Heart left ventricle (tissue), 16 donors: ENCODE results near the gene ICA1L. TPM values are rescaled to one million over a fixed set of nuclear protein-coding genes. Genes with fewer than 3 reads are reported as not detected.
A peak's percentile ranks its signal among the peaks of the same experiment; 100 is the strongest.

Experiments used
- ATAC-seq, 4 donors: fragments of 200-7000 bp; cut with Tn5 transposase; one replicate each; pipeline ENCODE4 v1.9.1; 2020 to 2022; ENCODE audit warnings: moderate library complexity in 4 of 4, mild to moderate bottlenecking in 3 of 4, moderate number of reproducible peaks in 1 of 4
- DNase-seq, 5 donors: peaks; one replicate each; pipeline ENCODE4 v3.0.0-alpha.2; 2020
- H3K27ac ChIP-seq, 12 donors: fragments of 200-600 bp; sonication (generic) in 4 of 12; one replicate each; pipeline versions ENCODE4 v1.5.0 to v1.8.0; 2016 to 2022; ENCODE audit warnings: mild to moderate bottlenecking in 2 of 12
- H3K27me3 ChIP-seq, 9 donors: fragments of 200-600 bp; sonication (generic) in 2 of 9; one replicate each; pipeline versions ENCODE4 v1.5.1 to v1.8.0; 2016 to 2022; ENCODE audit warnings: mild to moderate bottlenecking in 3 of 9
- H3K36me3 ChIP-seq, 9 donors: fragments of 200-600 bp; sonication (generic) in 2 of 9; one replicate each; pipeline versions ENCODE4 v1.5.0 to v1.8.0; 2018 to 2022; ENCODE audit warnings: mild to moderate bottlenecking in 2 of 9
- H3K4me1 ChIP-seq, 12 donors: fragments of 200-600 bp; sonication (generic) in 4 of 12; one replicate each; pipeline versions ENCODE4 v1.5.0 to v1.8.0; 2016 to 2022; ENCODE audit warnings: mild to moderate bottlenecking in 3 of 12
- H3K4me3 ChIP-seq, 12 donors: fragments of 200-600 bp; sonication (generic) in 4 of 12; one replicate each; pipeline versions ENCODE4 v1.5.0 to v1.8.0; 2017 to 2022; ENCODE audit warnings: mild to moderate bottlenecking in 9 of 12, moderate library complexity in 4 of 12
- H3K9me3 ChIP-seq, 12 donors: fragments of 200-600 bp; sonication (generic) in 4 of 12; one replicate each; pipeline versions ENCODE4 v1.5.0 to v1.8.0; 2016 to 2022; ENCODE audit warnings: mild to moderate bottlenecking in 1 of 12
- POLR2A ChIP-seq, 2 donors: fragments of 450-650 bp; IDR thresholded peaks; one replicate each; pipeline ENCODE4 v1.6.1; 2017; ENCODE audit warnings: antibody characterized with exemption in 2 of 2, mild to moderate bottlenecking in 2 of 2, moderate library complexity in 2 of 2
- whole genome bisulfite sequencing, 4 donors: extraction: QIAGEN DNeasy Blood & Tissue Kit in 2 of 4; methylation state at CpG; one replicate each; pipeline versions ENCODE4 v1.1.5 to v1.1.7; 2013 to 2018; 5-methylcytosine and 5-hydroxymethylcytosine counted together
- intact Hi-C, 10 donors: fragments of 100-400 bp; cut with DNase I; formaldehyde crosslinking; loops; one replicate each; pipeline versions ENCODE4 v1.11.1 to v1.14.2; 2022
- polyA plus RNA-seq, 2 donors: library from polyadenylated mRNA; stranded (reverse); fragments of 200-250 nt; gene quantifications; one replicate each; pipeline ENCODE4 v1.2.3, GENCODE V29; 2013
- total RNA-seq, 9 donors: library from RNA; depleted of rRNA in 2 of 9; stranded (reverse); fragments of >200 nt in 2 of 9; fragmentation: NEBNext Ultra II Directional in 3 of 9; extraction: Animal tissue kit (Norgen Biotek cat#: 25700) in 3 of 9; gene quantifications; one replicate each; pipeline versions ENCODE4 v1.1.0 to v1.2.4, GENCODE V29; 2016 to 2023
- TF ChIP-seq, protein P1 (sequence below), 12 donors: fragments of 200-600 bp; sonication (generic) in 4 of 12; IDR thresholded peaks; one replicate each; pipeline versions ENCODE4 v1.5.0 to v1.8.0; 2018 to 2022; ENCODE audit warnings: antibody characterized with exemption in 12 of 12, mild to moderate bottlenecking in 5 of 12
- donor health status: ischemic (EF 13 %, LVEDD 7.1; RV severe dilation, severe dysfunction).
- donor health status: healthy with polysubstance abuse.
- donor health status: DM: no; HTN: yes; CAD: no.
- donor health status: DM: no; HTN: no; CAD: no.
- donor health status: ischemic (EF 25% LVEDD 6.9; RV normal size, moderate dysfunction).
- donor health status: ischemic (EF 25% LVEDD 5.7; RV mildly dilated, moderate dysfunction).
- donor health status: healthy.
- donor health status: DM: yes; HTN: yes; CAD: no.
- donor health status: ischemic (EF 35%, LVEDD 5.7; RV mildly dilated, moderate dysfunction).
- donor health status: nonischemic (EF 11% LVEDD 7.7; RV severe dilation, severe dysfunction).
- donor health status: DM: yes; HTN: yes; CAD: no.
- donor health status: PGD.
- donor health status: ischemic (EF 29% LVEDD 5.4; RV normal size, mild dysfunction).
- donor health status: nonischemic (EF 23%, LVEDD 6.1; RV moderate dilation, normal function).

Gene ICA1L
- total and polyA plus RNA-seq, 11 donors: 1.5 to 9.2 (median 6.0) TPM

- Histone ChIP-seq H3K4me3 (no peak overlapping the region), H3K36me3 (peaks cover 0 to 6% (median 0%) of the 10 kb centered on the region in 9 donors), H3K9me3 (peaks cover 0 to 23% (median 12%) of the 10 kb centered on the region in 12 donors), H3K27me3 (no peaks in the 10 kb centered on the region), H3K27ac (no peak overlapping the region), H3K4me1 (peaks cover 0 to 9% (median 0%) of the 10 kb centered on the region in 12 donors)
- WGBS, 4 donors: 75 to 91% (median 81%) methylated on average over 2 of the region's 2 CpGs
- no peak for ATAC-seq
- DNase-seq: no peak
- no peak for TF ChIP-seq POLR2A (IDR thresholded peaks at IDR 0.05)
- TF ChIP-seq, protein P1, sequence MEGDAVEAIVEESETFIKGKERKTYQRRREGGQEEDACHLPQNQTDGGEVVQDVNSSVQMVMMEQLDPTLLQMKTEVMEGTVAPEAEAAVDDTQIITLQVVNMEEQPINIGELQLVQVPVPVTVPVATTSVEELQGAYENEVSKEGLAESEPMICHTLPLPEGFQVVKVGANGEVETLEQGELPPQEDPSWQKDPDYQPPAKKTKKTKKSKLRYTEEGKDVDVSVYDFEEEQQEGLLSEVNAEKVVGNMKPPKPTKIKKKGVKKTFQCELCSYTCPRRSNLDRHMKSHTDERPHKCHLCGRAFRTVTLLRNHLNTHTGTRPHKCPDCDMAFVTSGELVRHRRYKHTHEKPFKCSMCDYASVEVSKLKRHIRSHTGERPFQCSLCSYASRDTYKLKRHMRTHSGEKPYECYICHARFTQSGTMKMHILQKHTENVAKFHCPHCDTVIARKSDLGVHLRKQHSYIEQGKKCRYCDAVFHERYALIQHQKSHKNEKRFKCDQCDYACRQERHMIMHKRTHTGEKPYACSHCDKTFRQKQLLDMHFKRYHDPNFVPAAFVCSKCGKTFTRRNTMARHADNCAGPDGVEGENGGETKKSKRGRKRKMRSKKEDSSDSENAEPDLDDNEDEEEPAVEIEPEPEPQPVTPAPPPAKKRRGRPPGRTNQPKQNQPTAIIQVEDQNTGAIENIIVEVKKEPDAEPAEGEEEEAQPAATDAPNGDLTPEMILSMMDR (IDR thresholded peaks at IDR 0.05): no peak
- intact Hi-C loops: no loop called here
Measured at GRCh38 chr2:202844656-202845055, 26.9 kb downstream of the ICA1L start.

- H3K27me3 ChIP-seq: no peaks in the 10 kb centered on the region
- no peak for ATAC-seq
- TF ChIP-seq, protein P1 (IDR thresholded peaks at IDR 0.05): no peak
- no peak for TF ChIP-seq POLR2A (IDR thresholded peaks at IDR 0.05)
- H3K4me1 ChIP-seq: no peaks in the 10 kb centered on the region
- intact Hi-C loops: no loop called here
- H3K27ac ChIP-seq: no peak overlapping the region
- peaks cover 0 to 21% (median 12%) of the 10 kb centered on the region in 12 donors for H3K9me3 ChIP-seq
- no peak overlapping the region for H3K4me3 ChIP-seq
- DNase-seq: no peak
- peaks cover 0 to 6% (median 0%) of the 10 kb centered on the region in 9 donors for H3K36me3 ChIP-seq
Measured at GRCh38 chr2:202842690-202843089, 28.9 kb downstream of the ICA1L start.

DNA sequence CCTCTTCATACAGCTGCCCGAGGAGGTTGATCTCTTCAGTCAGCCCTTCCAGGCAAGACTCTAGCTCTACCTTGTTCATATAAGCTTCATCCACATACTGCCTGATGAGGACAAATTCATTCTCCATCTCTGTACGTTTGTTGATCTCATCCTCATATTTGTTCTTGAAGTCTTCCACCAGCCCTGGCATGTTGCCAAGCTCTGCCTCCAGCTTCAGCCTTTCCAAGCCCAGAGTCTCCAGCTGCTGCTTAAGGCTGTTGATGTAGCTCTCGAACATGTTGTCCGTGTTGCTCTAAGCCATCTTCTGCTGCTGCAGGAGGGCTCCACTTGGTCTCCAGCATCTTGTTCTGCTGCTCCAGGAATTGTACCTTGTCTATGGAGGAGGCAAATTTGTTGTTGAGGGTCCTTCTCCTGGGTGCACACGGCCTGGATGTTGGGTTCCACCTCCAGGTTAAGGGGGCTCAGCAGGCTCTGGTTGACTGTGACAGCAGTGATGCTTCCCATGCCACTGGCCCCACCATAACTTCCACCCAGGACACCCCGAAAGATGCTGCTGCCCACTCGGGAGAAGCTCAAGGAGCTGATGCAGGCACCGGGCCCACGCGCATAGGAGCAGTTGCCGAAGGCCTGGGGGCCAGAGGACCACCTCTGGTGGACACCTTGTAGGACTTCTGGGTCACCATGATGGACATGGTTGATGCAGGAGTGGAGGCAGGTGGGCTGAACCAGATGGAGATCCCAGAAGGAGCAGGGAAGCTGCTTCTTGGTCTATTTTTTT, 30.3 kb downstream of the ICA1L start:
- no peaks in the 10 kb centered on the region for H3K27me3 ChIP-seq
- TF ChIP-seq, protein P1 (IDR thresholded peaks at IDR 0.05): no peak
- TF ChIP-seq POLR2A (IDR thresholded peaks at IDR 0.05): no peak
- peaks cover 0 to 6% (median 0%) of the 10 kb centered on the region in 9 donors for H3K36me3 ChIP-seq
- H3K4me1 ChIP-seq: no peaks in the 10 kb centered on the region
- ATAC-seq (no peak), DNase-seq (no peak)
- peaks cover 0 to 21% (median 12%) of the 10 kb centered on the region in 12 donors for H3K9me3 ChIP-seq
- intact Hi-C loops: no loop called here
- H3K27ac ChIP-seq: no peak overlapping the region
- WGBS, 4 donors: 87 to 94% (median 91%) methylated on average over 9 to 11 of the region's 11 CpGs
- no peak overlapping the region for H3K4me3 ChIP-seq

GRCh38 chr2:202831242-202832220, 40.0 kb downstream of the ICA1L start:
- intact Hi-C loops: no loop called here
- H3K36me3 ChIP-seq: no peaks in the 10 kb centered on the region
- no peak overlapping the region for H3K27ac ChIP-seq
- 36 to 41% (median 39%) methylated on average over 6 of the region's 6 CpGs for WGBS, 4 donors
- peaks cover 0 to 10% (median 0%) of the 10 kb centered on the region in 12 donors for H3K4me1 ChIP-seq
- TF ChIP-seq POLR2A (IDR thresholded peaks at IDR 0.05): no peak
- TF ChIP-seq, protein P1 (IDR thresholded peaks at IDR 0.05): peak; percentile 23 to 69 (median 50)
- DNase-seq (peak in 2 of 5 donors; percentile 16 to 27), ATAC-seq (peak in 3 of 4 donors; percentile 55 to 60 (median 57))
- no peaks in the 10 kb centered on the region for H3K27me3 ChIP-seq
- no peak overlapping the region for H3K4me3 ChIP-seq
- no peaks in the 10 kb centered on the region for H3K9me3 ChIP-seq
